NCI-H524 treated with DMSO at 0.1 percent for 48 hours (cell line): ENCODE data around the gene ZNF397.

Source experiments
- DNase-seq: peaks from one replicate; lab custom pipeline; 2025; lab: John Stamatoyannopoulos, UW

ZNF397 gene

DNA sequence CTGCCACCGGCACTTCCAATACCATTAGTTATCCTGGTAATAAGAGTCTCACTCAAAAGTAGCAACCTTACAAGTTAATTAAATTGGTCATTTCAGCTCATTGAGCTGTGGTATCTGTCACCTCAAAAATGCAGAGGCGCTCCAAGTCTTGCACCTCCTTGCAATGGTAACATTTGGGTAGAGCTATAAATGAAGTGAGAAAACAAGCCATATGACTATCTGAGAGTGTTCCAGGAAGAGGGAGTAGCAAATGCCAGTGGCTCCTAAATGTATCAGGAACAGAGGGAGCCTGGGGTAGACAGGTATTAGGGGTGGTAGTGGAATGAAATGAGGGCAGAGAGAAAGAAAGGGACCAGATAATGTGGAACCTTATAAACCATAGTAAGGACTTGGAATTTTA lies 55.2 kb downstream of the ZNF397 start:
- no peak for DNase-seq

DNA sequence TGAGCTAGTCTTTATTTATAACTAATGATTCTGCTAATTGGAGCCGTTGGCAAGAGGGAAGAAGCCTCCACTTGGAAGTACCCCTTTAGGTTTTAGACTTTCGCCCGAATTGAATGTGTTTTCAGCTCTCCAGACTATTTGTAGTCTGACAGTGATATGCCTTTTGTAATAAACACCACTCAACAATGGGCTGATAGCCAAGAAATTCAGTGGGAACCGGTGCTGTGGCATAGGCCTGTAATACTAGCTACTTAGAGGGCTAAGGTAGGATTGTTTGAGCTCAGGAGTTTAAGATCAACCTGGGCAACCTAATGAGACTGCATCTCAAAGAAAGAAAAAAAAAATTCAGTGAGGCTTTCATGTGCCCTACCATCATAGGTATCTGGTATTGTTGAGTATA lies 62.8 kb downstream of the ZNF397 start:
- no peak for DNase-seq

DNA sequence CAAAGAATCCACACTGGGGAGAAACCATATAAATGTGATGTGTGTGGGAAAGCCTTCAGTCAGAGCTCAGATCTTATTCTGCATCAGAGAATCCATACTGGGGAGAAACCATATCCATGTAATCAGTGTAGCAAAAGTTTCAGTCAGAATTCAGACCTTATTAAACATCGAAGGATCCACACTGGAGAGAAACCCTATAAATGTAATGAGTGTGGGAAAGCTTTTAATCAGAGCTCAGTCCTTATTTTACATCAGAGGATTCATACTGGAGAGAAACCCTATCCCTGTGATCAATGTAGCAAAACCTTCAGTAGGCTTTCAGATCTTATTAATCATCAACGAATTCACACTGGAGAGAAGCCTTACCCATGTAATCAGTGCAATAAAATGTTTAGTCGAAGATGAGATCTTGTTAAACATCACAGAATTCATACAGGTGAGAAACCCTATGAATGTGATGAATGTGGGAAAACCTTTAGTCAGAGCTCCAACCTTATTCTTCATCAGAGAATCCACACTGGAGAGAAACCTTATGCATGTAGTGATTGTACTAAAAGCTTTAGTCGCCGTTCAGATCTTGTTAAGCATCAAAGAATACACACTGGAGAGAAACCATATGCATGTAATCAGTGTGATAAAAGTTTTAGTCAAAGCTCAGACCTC lies 65.9 kb downstream of the ZNF397 start:
- DNase-seq = no peak
